Glutamatergic neuron (in vitro differentiated cells): ENCODE results near the gene SLC25A26. TPM values are rescaled to one million over a fixed set of nuclear protein-coding genes. Genes with fewer than 3 reads are reported as not detected.

Experiments
- DNase-seq: peaks from one replicate; pipeline ENCODE4 v3.0.0; 2022
- H3K27ac Mint-ChIP-seq: one replicate; pipeline ENCODE4 v1.8.0; 2020; ENCODE audit warnings: mild to moderate bottlenecking, mixed read lengths, inconsistent platforms; ENCODE audit not compliant: unreplicated experiment
- H3K27me3 Mint-ChIP-seq: one replicate; pipeline ENCODE4 v1.8.0; 2020; ENCODE audit warnings: mild to moderate bottlenecking, moderate library complexity, mixed read lengths, inconsistent platforms; ENCODE audit not compliant: unreplicated experiment
- H3K36me3 Mint-ChIP-seq: one replicate; pipeline ENCODE4 v1.8.0; 2020; ENCODE audit warnings: mild to moderate bottlenecking, mixed read lengths, inconsistent platforms; ENCODE audit not compliant: unreplicated experiment
- H3K4me1 Mint-ChIP-seq: one replicate; pipeline ENCODE4 v1.8.0; 2020; ENCODE audit warnings: mild to moderate bottlenecking, low read depth, mixed read lengths, inconsistent platforms; ENCODE audit not compliant: unreplicated experiment
- H3K4me3 Mint-ChIP-seq: one replicate; pipeline ENCODE4 v1.8.0; 2020; ENCODE audit warnings: mild to moderate bottlenecking, mixed read lengths, inconsistent platforms; ENCODE audit not compliant: unreplicated experiment
- H3K9me3 Mint-ChIP-seq: one replicate; pipeline ENCODE4 v1.8.0; 2020; ENCODE audit warnings: mild to moderate bottlenecking, moderate library complexity, mixed read lengths, inconsistent platforms; ENCODE audit not compliant: unreplicated experiment
- long read RNA-seq: library from polyadenylated mRNA; unstranded; transcript quantifications from one replicate; pipeline ENCODE4 v2.0.0, GENCODE V29; 2020; ENCODE audit not compliant: unreplicated experiment
- total RNA-seq: library from RNA; stranded (reverse); fragmentation: NEBNext Ultra II Directional; extraction: Animal tissue kit (Norgen Biotek cat#: 25700); gene quantifications from one replicate; pipeline ENCODE4 v1.2.1, GENCODE V29; 2021; ENCODE audit not compliant: unreplicated experiment
- TF ChIP-seq, protein P1 (sequence below): fragments of 200-600 bp; sonication (generic); IDR thresholded peaks from one replicate; pipeline ENCODE4 v1.5.0; 2021; ENCODE audit not compliant: partially characterized antibody, unreplicated experiment

The SLC25A26 gene
- total RNA-seq = 12.7 TPM
- long read RNA-seq, partial matches to known transcripts = 14 of 18 reads
- long read RNA-seq, other reads (novel, unspliced or antisense) = 4 of 18 reads

GRCh38 chr3:66220602-66221377, at the start of gene SLC25A26:
Gene SLC25A26 (plus strand): TSS chr3:66221001. CDS start chr3:66221095, 94 bp downstream.
- Mint-ChIP-seq H3K4me3 (peak within 1 kb of the TSS; percentile 96), H3K27me3 (peaks cover 2% of the 10 kb centered on the region), H3K36me3 (no peaks in the 10 kb centered on the region), H3K27ac (peak within 1 kb of the TSS; percentile 80), H3K9me3 (peaks cover 2% of the 10 kb centered on the region), H3K4me1 (peaks cover 5% of the 10 kb centered on the region)
- DNase-seq = peak; percentile 96
- TF ChIP-seq, protein P1, sequence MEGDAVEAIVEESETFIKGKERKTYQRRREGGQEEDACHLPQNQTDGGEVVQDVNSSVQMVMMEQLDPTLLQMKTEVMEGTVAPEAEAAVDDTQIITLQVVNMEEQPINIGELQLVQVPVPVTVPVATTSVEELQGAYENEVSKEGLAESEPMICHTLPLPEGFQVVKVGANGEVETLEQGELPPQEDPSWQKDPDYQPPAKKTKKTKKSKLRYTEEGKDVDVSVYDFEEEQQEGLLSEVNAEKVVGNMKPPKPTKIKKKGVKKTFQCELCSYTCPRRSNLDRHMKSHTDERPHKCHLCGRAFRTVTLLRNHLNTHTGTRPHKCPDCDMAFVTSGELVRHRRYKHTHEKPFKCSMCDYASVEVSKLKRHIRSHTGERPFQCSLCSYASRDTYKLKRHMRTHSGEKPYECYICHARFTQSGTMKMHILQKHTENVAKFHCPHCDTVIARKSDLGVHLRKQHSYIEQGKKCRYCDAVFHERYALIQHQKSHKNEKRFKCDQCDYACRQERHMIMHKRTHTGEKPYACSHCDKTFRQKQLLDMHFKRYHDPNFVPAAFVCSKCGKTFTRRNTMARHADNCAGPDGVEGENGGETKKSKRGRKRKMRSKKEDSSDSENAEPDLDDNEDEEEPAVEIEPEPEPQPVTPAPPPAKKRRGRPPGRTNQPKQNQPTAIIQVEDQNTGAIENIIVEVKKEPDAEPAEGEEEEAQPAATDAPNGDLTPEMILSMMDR = no peak

DNA sequence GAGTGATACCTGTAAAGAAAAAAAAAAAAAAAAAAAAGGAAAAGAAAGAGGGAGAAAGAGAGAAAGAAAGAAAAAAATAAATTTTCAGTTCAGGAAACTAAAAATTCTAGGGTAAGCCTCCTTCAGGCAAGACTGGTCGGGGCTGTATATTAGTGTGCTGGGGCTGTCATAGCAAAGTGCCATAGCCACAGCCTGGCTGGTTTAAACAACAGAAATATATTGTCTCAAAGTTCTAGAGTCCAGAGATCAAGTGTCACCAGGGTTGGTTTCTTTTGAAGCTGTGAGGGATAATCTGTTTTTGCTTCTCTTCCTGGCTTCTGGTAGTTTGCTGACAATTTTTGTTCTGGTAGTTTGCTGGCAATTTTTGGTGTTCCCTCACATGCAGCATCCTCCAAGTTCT, 48.4 kb upstream of the SLC25A26 start:
- Mint-ChIP-seq H3K27me3 (peaks cover under 1% of the 10 kb centered on the region), H3K27ac (no peak overlapping the region), H3K4me3 (no peak overlapping the region), H3K36me3 (no peaks in the 10 kb centered on the region), H3K9me3 (no peaks in the 10 kb centered on the region), H3K4me1 (no peaks in the 10 kb centered on the region)
- TF ChIP-seq, protein P1 = no peak
- DNase-seq = no peak

- Mint-ChIP-seq H3K4me1 (peaks cover 4% of the 10 kb centered on the region), H3K27me3 (peaks cover 2% of the 10 kb centered on the region), H3K4me3 (no peak overlapping the region), H3K27ac (no peak overlapping the region), H3K9me3 (no peaks in the 10 kb centered on the region), H3K36me3 (no peaks in the 10 kb centered on the region)
- TF ChIP-seq, protein P1 = no peak
- DNase-seq = no peak
Measured at GRCh38 chr3:66177026-66177425, 43.8 kb upstream of the SLC25A26 start.

DNA sequence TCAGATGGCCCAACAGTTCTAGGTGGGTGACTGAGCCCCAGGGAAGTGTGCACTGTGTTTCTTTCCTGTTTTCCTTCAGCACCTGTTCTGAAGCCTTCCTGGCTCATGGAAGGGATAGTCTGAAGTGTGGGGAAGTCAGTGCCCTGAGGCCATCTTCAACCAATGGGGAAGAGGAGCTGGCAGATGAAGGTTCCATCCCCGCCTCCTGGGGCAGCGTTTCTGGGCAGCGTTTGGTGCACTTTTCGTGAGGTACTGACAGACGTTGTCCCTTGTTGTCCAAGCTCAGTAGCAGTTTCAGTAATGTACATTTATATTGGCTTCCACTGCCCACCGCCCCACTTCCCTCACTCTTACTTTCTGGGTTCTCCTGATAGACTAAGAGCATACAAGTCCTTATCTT, 42.6 kb upstream of the SLC25A26 start:
- H3K27ac Mint-ChIP-seq = no peak overlapping the region
- H3K27me3 Mint-ChIP-seq = peaks cover 2% of the 10 kb centered on the region
- peaks cover 3% of the 10 kb centered on the region for H3K9me3 Mint-ChIP-seq
- no peaks in the 10 kb centered on the region for H3K36me3 Mint-ChIP-seq
- TF ChIP-seq, protein P1 = no peak
- no peak overlapping the region for H3K4me3 Mint-ChIP-seq
- no peak for DNase-seq
- H3K4me1 Mint-ChIP-seq = peaks cover 10% of the 10 kb centered on the region

GRCh38 chr3:66179793-66180192, 41.0 kb upstream of the SLC25A26 start:
- H3K36me3 Mint-ChIP-seq = no peaks in the 10 kb centered on the region
- no peak for DNase-seq
- peaks cover 12% of the 10 kb centered on the region for H3K4me1 Mint-ChIP-seq
- H3K27me3 Mint-ChIP-seq = peaks cover 2% of the 10 kb centered on the region
- H3K9me3 Mint-ChIP-seq = peaks cover 6% of the 10 kb centered on the region
- TF ChIP-seq, protein P1 = no peak
- no peak overlapping the region for H3K27ac Mint-ChIP-seq
- no peak overlapping the region for H3K4me3 Mint-ChIP-seq
